H1 (cell line): ENCODE measurements around the gene TEAD4. TPM values are rescaled to one million over a fixed set of nuclear protein-coding genes. Genes with fewer than 3 reads are reported as not detected.

Experiments used
- CHD7 ChIP-seq: fragments of 300-600 bp; sonication (generic); IDR thresholded peaks from 2 replicates; pipeline ENCODE4 v1.7.1; 2012; ENCODE audit warnings: low read length, moderate library complexity, mild to moderate bottlenecking, inconsistent platforms; ENCODE audit not compliant: insufficient replicate concordance
- CREB1 ChIP-seq: IDR thresholded peaks from 2 replicates; pipeline ENCODE4 v1.6.1; 2012; ENCODE audit warnings: inconsistent platforms
- EZH2 ChIP-seq: fragments of 200-600 bp; sonication (generic); IDR thresholded peaks from 2 replicates; pipeline ENCODE4 v1.7.1; 2012; ENCODE audit warnings: low read depth, mild to moderate bottlenecking, moderate library complexity, low read length, inconsistent platforms; ENCODE audit not compliant: severe bottlenecking
- MAFK ChIP-seq: IDR thresholded peaks from 2 replicates; pipeline ENCODE4 v1.6.1; 2012; ENCODE audit warnings: low read depth, mild to moderate bottlenecking, improper control_type of control experiment, low read length
- NANOG ChIP-seq: IDR thresholded peaks from 2 replicates; pipeline ENCODE4 v1.6.1; 2011; ENCODE audit warnings: low read length, low read depth, mild to moderate bottlenecking, inconsistent platforms; ENCODE audit not compliant: insufficient read depth, poor library complexity, severe bottlenecking
- RAD21 ChIP-seq, 2 experiments: IDR thresholded peaks in 1 of 2; conservative IDR thresholded peaks in 1 of 2; 2 replicates each; pipeline ENCODE4 v1.6.1; 2011; ENCODE audit warnings: low read depth in 2 of 2, low read length in 2 of 2, improper control_type of control experiment in 1 of 2, inconsistent platforms in 1 of 2, mild to moderate bottlenecking in 1 of 2, moderate library complexity in 1 of 2
- RFX5 ChIP-seq: IDR thresholded peaks from 2 replicates; pipeline ENCODE4 v1.6.1; 2011; ENCODE audit warnings: low read depth, low read length, improper control_type of control experiment, borderline replicate concordance
- TAF7 ChIP-seq: optimal IDR thresholded peaks from 2 replicates; pipeline ENCODE3; 2011; ENCODE audit warnings: low read depth, mild to moderate bottlenecking, inconsistent platforms, low read length, moderate library complexity, borderline replicate concordance
- YY1 ChIP-seq: IDR thresholded peaks from 2 replicates; pipeline ENCODE4 v1.6.1; 2011; ENCODE audit warnings: low read depth, mild to moderate bottlenecking, low read length
- polyA plus RNA-seq, 7 experiments: library from polyadenylated mRNA; depleted of rRNA in 3 of 7; stranded (reverse) in 5 of 7; unstranded in 2 of 7; fragments of >200 nt in 5 of 7; fragments of 200-250 nt in 2 of 7; gene quantifications; 1 replicate in 5 of 7; 2 replicates in 1 of 7; 4 replicates in 1 of 7; pipeline versions ENCODE4 v1.2.1 to v1.2.3, GENCODE V29; 2011 to 2013; ENCODE audit warnings: missing spikeins in 2 of 7, mixed read lengths in 2 of 7
- total RNA-seq: library from RNA; stranded (reverse); fragmentation: NEBNext Ultra II Directional; extraction: Animal tissue kit (Norgen Biotek cat#: 25700); gene quantifications from 2 replicates; pipeline ENCODE4 v1.2.1, GENCODE V29; 2021

Gene TEAD4
- total and polyA plus RNA-seq, 2 of the 8 experiments (the other 6 are each of a cell fraction or from before 2014, with no cell fraction given): 56.7 to 116 TPM

DNA sequence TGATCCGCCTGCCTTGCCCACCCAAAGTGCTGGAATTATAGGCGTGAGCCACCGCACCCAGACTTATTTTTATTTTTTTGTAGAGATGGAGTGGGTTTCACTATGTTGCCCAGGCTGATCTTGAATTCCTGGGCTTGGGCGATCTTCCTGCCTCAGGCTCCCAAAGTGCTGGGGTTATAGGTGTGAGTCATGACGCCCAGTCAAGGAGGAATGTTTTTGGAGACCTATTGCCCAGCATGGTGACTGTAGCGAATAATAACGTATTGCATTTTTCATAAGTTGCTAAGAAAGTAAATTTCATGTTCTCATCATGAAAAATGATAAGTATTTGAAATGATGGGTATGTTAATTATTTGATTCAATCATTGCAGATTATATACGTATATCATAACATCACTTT, 46.5 kb downstream of the TEAD4 start (continued):
- TF ChIP-seq NANOG: no peak
- TF ChIP-seq RFX5: no peak
- no peak for TF ChIP-seq CHD7
- no peak for TF ChIP-seq TAF7
- no peak for TF ChIP-seq CREB1
- TF ChIP-seq MAFK: no peak
- TF ChIP-seq YY1: no peak
- TF ChIP-seq EZH2: no peak
- no peak for TF ChIP-seq RAD21 (IDR thresholded peaks at IDR 0.05 in 1 of 2, conservative IDR thresholded peaks at IDR 0.05 in 1 of 2; ENCODE audit: low read depth in 2 of 2, low read length in 2 of 2)
